GM12892 (cell line): Measurements from ENCODE around the gene ZG16.
A peak's percentile ranks its signal among the peaks of the same experiment; 100 is the strongest.

Experiments used
- DNase-seq: peaks from one replicate; pipeline ENCODE4 v3.0.0; 2011; ENCODE audit not compliant: insufficient read length
- FAIRE-seq: peaks from 2 replicates; lab custom pipeline; 2011; peaks lifted over from hg19 to GRCh38; lab: Jason Lieb, UNC
- POLR2A ChIP-seq: IDR thresholded peaks from 2 replicates; pipeline ENCODE4 v1.6.1; 2011; ENCODE audit warnings: low read depth, low read length, control low read depth
- POLR2AphosphoS5 ChIP-seq: IDR thresholded peaks from 2 replicates; pipeline ENCODE4 v1.6.1; 2011; ENCODE audit warnings: low read depth, low read length, control low read depth
- TAF1 ChIP-seq: IDR thresholded peaks from 2 replicates; pipeline ENCODE4 v1.6.1; 2011; ENCODE audit warnings: low read depth, mild to moderate bottlenecking, control low read depth, low read length, borderline replicate concordance

Gene ZG16

GRCh38 chr16:29821643-29822115 lies 43.6 kb downstream of the ZG16 start:
- DNase-seq (no peak), FAIRE-seq (no peak)
- TF ChIP-seq TAF1, result no peak
- TF ChIP-seq POLR2AphosphoS5, result no peak
- no peak for TF ChIP-seq POLR2A

- TF ChIP-seq TAF1 (no peak), POLR2AphosphoS5 (no peak)
- FAIRE-seq (no peak), DNase-seq (no peak)
Measured at GRCh38 chr16:29824589-29825144, 46.6 kb downstream of the ZG16 start.

- no peak for FAIRE-seq
- no peak for TF ChIP-seq TAF1
- no peak; the same call in 1 of the 2 replicates for TF ChIP-seq POLR2A
- peak; percentile 72 for DNase-seq
Measured at GRCh38 chr16:29825145-29826044, 47.3 kb downstream of the ZG16 start.

GRCh38 chr16:29826342-29826695 lies 48.3 kb downstream of the ZG16 start:
- DNase-seq (no peak), FAIRE-seq (no peak)
- no peak for TF ChIP-seq POLR2AphosphoS5

GRCh38 chr16:29830774-29831173 lies 52.7 kb downstream of the ZG16 start:
- no peak for DNase-seq
- FAIRE-seq, result no peak
- TF ChIP-seq POLR2A (no peak), POLR2AphosphoS5 (no peak), TAF1 (no peak)

- TF ChIP-seq TAF1, result no peak
- no peak for TF ChIP-seq POLR2AphosphoS5
- no peak for TF ChIP-seq POLR2A
- DNase-seq, result no peak
- no peak for FAIRE-seq
Measured at GRCh38 chr16:29831490-29831889, 53.4 kb downstream of the ZG16 start.
